HG03108 (cell line): Measurements from ENCODE around the gene SLC17A9.

Experiments used
- ATAC-seq: cut with Tn5 transposase; IDR thresholded peaks from one replicate; pipeline ENCODE4 v1.9.1; 2021; ENCODE audit warnings: moderate library complexity; ENCODE audit not compliant: unreplicated experiment

SLC17A9 gene, protein sequence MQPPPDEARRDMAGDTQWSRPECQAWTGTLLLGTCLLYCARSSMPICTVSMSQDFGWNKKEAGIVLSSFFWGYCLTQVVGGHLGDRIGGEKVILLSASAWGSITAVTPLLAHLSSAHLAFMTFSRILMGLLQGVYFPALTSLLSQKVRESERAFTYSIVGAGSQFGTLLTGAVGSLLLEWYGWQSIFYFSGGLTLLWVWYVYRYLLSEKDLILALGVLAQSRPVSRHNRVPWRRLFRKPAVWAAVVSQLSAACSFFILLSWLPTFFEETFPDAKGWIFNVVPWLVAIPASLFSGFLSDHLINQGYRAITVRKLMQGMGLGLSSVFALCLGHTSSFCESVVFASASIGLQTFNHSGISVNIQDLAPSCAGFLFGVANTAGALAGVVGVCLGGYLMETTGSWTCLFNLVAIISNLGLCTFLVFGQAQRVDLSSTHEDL

DNA sequence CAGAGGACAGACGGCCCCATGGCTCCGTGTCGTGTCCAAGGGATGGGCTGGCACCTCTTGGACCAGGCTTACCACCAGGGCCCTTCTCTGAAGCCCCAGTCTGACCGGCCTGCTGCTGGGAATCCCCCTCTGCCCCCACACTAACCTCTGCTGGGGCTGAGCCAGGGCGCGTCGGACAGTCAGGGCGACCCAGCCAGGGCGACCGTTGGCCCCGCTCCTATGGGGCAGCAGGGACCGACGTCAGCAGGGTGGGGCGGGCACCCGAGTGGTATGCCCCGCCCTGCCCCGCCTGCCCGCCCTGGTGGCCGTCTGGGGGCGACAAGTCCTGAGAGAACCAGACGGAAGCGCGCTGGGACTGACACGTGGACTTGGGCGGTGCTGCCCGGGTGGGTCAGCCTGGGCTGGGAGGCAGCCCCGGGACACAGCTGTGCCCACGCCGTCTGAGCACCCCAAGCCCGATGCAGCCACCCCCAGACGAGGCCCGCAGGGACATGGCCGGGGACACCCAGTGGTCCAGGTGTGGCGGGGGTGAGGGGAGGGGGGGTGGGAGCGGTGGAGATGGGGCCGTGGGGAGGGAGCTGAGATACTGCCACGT is at the start of gene SLC17A9:
TSS of gene SLC17A9 (plus strand) at position 337 of the 595 bp plus-strand sequence. CDS start at position 459, 122 bp downstream.
- ATAC-seq = peak; percentile 50

DNA sequence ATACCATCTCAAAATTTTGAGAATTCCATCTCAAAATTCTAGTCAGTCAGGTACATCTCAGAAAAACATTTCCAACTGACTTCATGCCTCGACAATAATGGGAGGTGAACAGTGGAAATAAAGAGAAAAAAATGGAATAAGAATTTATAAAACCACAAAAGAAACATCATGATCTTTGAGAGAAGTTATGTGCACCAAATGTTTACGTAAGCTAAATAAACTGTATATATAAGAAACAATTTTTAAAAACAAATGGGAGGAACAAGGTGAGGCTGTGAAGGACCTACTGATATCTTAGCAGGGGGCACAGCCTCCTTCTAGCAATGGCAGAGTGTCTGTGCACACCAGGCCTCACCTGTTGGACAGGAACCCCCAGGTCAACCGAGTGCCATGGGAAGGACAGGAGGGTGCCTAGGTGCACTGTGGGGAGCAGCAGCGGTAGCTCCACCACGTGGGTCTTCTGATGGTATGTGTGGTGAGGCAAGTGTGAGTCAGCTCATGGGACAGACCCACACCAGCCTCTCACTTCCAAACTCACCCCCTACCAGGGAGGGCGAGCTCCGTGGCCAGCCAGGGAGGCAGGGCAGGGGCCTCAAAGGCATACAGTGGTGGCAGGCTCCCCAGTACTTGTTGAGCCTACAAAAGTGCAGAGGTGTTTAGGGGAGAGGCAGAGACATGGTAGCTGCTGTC is 49.4 kb upstream of the SLC17A9 start:
- no peak for ATAC-seq

DNA sequence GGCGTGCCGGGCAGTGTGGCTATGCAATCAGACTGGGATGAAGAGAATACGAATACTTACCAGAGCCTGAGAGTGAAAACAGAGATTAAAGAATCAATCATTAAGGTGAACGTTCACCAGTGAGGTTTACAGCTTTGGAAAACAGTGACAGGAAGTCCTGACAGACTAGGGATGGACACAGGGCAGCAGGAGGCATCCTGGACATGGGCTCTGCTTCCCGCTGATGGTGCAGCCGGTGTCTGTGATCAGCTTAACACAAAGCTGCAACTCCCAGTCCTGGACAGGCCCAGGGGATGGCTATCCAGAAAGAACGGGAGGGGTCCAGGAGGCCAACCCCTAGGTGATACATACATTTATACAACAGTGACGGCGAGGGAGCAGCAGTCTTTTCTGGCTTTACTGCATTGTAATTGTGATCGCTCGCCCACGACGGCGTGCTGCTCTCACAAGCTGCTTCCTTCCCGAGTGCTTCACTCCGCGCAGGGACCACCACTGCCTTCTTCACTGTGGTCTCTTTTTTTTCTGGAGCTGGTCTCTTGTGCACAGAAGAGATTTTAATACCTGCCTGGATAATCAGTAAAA is 46.9 kb upstream of the SLC17A9 start:
- ATAC-seq = no peak

DNA sequence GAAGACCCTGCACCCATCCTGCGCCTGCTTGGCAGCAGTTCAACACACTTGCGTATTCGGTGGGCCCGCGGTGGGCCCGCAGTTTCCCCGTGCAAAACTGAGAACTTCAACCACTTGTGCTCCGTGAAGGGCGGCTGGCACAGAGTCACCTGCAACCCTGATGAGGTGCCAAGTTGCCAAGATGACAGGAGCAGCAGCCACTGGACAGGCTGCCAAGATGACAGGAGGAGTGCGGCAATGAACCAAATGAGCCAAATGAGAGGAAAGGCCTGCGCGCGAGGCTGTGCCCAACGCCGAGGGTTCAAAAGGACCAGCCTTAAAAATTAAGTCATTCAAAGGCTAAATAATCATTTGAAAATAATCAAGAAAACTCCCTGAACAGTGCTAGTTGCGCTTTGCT is 46.3 kb upstream of the SLC17A9 start:
- no peak for ATAC-seq

DNA sequence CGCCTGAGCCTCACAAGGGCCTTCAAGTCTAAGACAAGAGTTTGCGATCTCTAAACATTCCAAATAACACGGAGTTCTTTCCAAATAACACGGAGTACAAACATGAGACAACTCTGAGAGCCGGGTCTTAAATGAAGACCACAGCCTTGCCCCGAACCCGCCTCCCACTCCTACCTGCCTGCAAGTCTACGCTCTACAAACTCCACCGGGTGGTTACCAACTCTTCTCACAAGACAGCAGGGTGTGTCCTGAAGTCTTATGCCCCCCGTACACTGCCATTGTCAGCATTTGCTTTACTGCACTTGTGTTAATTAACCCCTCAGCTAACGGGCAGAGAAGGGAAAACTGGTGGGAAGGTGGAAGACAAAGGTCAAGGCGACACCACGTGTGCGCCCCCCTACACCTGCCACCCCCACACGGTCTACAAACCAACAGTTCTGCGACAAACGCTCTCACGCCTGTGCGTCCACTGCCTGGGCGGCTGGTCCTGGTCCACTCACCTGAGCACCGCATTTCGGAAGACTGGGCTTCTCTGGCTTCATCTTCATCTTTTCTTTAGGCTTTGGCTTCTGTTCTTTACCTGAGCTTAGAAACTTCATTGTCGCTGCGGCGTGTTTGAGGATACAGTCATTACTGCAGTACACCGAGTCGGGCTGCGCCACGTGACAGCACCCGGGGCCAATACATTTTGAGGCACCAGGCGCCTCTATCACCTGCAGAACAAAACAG is 45.7 kb upstream of the SLC17A9 start:
- ATAC-seq = no peak

DNA sequence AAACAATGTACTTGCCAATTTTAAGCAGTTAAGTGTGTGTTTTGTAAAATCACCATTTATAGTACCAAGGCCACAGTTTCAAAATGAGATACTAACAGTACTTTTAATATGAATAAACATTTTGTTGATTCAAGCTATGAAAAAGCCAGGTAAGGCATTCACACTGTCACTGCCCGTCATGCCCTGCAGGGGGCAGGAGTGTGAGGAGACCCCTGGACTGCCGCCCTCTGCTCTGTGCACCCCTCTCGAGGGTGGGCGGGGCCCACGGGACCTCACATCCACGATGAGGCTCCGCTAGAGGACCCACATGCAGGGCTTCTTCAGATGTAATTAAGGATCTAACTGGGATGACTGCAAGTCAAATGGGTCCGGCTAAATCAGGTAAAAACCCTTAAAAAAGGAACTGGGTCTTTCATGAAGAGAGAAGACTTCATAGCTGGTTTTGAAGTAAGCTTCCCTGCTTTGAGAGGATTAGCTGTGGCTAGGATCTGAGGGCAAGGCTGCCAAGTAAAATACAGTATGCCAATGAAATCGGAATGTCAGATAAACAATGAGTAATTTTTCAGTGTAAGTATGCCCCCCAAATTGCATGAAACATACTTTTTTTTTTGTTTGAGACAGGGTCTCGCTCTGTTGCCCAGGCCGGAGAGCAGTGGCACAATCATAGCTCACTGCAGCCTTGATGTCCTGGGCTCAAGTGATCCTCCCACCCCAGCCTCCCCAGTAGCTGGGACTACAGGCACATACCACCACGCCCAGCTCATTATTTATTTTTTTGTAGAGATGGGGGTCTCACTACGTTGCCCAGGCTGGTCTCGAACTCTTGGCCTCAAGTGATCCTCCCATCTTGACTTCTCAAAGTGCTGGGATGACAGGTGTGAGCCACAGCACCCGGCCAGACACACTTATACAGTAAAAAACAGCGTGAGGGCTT is 44.9 kb upstream of the SLC17A9 start:
- no peak for ATAC-seq

DNA sequence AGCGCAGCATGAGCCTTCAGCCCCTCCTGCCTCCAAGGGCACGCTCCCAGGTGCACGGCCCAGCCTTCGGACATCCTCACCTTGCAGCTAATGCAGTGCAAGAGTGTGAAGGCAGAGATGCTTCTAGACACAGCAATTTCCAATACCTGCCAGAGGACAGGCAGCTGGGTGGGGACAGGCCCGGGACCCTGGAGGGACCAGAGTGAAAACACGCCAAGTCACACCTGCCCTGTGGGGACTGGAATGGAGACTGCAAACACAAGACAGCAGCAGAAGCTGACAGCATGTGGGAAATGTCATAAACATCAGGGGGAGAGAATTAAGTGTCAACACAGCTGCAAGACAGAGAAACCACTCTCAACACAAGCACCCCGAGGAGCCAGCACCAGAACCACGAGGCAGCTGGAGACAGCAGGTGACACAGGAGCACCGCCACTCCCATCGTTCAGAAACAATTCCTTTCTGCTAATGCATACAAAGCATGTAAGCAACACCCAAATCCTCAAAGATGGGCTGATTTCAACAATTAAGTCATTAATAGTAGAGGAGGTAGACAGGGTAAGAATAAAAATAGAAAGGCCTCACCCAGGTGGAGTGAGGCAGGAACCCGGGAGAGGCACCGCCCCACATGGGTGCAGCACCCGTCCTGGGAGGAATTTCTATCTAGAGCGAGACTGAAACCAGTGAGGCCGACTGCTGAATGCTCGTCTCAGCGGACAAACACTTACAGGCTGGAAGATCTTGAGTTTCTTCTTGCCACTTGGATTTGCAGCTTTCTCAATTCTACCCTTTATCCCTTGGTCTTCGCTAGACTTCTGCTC is 43.3 kb upstream of the SLC17A9 start:
- ATAC-seq = no peak

DNA sequence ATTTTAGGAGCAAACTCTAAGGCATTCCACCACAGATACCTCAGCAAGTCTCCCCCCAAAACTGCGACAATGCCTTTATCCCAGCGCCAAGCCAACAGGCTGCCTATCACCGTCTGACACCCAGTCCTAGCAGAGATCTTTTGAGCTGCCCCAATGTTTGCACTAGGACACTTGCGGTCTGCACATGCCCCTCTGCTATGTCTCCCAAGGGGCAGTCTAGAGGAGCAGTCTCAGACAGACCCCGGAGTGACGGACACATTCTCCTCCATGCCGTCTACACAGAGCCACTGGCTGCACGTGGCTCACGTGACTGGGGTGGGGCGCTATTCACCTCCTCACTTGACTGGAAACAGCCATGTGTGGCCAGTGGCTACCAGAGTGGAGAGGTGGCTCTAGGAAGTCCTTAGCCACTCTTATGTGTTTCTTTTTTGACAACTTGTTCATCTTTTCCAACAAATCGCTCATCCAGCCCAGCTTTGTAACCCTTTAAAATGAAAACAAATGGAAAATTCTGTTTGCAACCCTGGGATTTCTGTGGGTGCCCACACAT is 42.2 kb upstream of the SLC17A9 start:
- ATAC-seq = no peak

DNA sequence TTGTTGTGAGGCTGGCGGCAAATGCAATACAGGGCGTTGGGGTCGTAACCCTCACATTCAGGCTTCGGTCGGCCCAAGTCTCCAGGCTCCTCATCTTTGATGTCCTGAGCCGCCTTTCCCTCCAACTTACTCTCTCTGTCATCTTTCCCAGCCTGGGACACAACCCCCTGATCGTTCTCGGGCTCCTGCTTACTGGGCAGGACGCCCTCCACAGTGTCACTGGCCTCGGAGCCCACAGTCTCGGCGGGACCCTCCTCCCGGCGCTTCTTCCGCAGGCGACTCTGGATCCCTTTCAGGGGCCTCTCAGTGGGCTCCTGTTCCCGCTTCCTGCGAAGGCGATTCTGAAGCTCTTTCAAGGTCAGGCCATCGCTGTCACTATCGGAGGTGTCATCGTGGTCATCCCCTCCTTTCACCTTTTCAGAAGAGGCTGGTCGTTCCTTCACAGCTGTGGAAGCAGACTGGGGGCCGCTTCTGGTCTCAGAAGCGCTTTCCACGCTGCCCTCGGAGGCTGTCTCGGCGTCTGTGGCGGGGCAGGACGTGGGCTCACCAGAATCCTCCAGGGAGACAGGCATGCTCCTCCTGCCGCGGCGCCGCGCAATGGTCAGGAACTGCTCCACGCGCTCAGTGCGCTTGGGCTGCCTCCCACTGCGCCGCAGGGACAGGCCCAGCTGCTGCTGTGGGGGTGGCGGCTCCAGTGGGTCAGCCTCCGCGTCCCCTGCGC is 41.6 kb upstream of the SLC17A9 start:
- ATAC-seq = no peak

DNA sequence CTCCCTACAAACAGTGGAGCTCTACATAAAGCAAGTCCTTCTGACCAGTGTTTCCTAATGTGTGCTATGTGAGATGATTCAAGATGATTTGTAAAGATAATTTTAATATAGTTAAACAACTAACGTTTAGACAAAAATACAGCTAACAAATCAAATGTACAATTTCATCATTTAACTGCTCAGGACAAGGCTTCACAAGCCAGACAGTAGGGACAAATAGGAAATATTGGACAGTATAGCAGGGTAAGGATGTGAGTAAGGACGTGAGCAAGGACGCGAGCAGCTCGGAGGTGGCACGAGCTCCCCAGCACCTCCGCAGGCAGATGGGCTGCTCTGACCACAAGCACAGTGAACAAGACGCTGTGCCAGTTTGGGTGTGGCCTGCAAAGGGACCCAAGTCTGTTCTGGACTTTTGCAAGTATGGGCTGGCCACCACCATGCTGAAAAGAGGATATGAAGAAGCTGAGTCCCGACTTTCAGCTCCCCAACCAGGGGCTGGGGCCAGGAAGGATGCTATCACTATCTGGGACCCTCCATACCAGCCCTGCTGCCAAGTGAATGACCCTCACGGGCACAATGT is 40.7 kb upstream of the SLC17A9 start:
- no peak for ATAC-seq

DNA sequence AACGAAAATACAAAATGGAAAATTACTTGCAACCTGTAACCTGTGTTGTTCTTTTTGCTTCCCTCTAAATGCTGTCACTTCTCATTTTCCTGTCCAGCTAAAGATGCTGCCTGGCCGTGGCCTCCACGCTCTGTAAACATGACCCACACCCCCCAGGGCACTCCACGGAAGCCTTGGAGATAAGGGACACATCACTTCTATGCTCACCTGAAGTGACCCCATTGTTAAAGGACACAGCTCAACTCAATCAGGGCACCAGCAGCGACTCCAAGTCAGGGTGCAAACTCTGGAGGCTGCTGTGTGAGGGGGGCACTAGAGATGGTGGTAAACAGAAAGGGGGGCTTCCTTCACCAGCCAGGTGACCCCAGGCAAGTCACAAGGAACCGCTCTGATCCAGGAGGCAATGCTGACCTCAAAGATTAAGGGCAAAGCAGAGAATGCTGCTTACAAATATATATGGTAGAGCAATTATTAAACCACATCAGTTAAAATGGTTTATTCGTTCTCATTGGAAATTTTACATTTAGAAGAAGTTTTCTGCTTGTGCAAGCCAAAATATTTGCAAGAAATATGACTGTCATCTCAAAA is 39.4 kb upstream of the SLC17A9 start:
- no peak for ATAC-seq

DNA sequence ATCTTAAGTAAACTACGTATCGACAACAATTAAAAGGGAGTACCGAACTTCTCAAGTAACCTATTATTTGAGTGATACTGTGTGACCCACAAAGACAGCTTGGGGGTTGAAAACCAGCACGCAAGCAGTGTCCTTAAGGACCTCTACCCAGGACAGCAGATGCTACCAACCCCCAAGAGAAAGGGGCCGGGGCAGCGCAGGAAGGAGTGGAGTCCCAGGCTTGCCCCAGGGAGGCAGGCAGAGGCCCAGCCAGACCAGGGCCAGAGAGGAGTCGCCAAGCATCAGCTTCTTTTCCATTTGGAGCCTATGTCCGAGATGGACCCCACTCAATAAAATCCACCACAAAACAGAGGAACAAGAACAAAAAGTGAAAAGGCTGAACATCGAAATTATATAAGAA is 38.1 kb upstream of the SLC17A9 start:
- no peak for ATAC-seq

DNA sequence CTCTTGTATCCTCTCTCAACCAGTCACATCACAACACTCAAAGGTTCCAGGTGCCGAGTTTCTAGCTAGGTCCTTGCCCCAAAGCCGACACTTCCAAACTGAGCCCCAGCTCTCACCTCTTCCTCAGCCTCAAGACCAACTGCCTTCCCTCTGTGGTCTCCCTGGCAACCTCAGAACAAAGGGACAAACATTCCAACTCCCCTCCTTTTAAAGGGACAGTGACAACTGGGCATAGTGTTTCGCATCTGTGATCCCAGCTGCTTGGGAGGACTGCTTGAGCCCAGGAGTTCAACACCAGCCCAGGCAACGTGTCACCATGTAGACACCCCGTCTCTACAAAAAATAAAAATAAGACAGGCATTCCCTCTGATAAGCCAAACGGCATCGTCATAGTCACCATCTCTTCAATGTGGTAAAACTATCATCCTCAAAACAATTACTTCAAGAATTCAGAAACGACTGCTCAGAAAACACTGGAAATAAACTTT is 37.5 kb upstream of the SLC17A9 start:
- no peak for ATAC-seq

DNA sequence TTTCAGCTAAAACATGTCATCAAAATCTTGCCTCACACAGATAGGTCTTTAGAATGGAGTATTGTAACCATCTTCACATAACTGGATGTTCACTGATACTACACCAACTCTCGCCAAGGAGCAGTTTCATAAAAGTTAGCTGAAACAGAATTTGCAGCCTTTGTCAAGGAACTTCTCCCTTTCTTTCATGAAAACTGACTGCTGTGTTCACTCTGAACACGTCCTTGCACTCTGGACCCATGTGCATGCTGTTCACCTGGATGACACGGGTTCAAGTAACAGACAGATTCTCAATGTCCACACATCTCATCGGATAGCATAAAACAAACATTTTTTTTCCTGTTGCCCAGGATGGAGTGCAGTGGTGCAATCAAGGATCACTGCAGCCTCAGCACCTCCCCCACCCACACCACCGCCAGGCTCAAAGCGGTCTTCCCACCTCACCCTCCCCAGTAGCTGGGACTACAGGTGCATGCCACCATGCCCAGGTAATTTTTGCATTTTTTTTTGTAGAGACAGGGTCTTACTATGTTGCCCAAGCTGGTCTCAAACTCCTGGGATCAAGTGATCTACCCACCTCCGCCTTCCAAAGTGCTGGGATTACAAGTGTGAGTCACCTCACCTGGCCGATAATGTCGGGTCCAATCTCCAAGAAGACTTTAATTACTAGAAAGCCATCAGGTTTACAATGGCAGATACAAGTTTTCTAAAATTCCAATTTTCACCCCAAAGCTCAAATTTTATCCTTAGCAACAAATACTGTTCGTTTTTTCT is 35.6 kb upstream of the SLC17A9 start:
- ATAC-seq = no peak

DNA sequence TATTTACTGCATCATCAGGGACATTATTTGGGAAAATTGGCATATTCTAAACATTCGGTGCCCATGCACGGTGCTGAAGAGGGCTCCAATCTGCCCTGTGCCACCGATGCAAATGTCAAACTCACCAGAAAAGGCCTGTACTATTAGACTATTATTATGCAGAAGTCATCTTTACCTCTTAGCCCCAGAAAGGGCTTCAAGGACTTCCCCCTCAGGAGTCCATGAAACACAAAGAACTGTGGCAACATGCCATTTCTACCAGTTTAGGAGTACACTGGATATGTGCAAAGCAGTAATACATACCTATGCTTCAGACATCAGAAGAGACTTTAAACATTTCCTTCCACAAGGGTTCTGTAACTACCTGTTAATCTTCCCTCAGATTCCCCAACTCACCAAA is 34.8 kb upstream of the SLC17A9 start:
- no peak for ATAC-seq

DNA sequence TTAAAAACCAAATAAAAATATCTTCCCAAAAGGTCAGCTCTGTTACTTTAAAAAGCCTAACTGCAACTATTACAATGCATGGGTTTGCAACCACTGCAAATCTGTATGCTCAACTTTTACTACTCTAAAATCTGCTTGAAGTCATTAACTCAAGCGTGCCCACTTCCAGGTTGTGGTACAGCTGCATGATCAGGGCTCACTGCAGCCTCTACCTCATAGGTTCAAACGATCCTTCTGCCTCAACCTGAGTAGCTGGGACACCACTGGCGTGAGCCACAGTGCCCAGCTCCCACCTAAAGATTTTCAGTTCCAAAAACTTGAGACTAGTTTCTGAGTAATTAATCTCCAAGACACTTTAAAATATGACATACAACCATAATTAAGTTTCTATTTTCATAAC is 34.4 kb upstream of the SLC17A9 start:
- no peak for ATAC-seq
